Stomach (tissue), 9 donors: ENCODE measurements around the gene OR10J1. TPM values are rescaled to one million over a fixed set of nuclear protein-coding genes. Genes with fewer than 3 reads are reported as not detected.
"Not testable (repeated sequence)": the region's sequence is repeated elsewhere in the genome, so short reads cannot be mapped to it uniquely, and the experiment has no call there.

Source experiments
- DNase-seq, 2 donors: peaks; one replicate each; pipeline versions ENCODE4 v3.0.0 to v3.0.0-alpha.2; 2013 to 2019
- H3K27ac ChIP-seq, 5 donors: fragments of 200-600 bp in 4 of 5; sonication (generic) in 4 of 5; one replicate each; pipeline ENCODE4 v1.5.1; 2013 to 2019; ENCODE audit warnings: mild to moderate bottlenecking in 1 of 5, moderate library complexity in 1 of 5
- H3K27me3 ChIP-seq, 3 donors: fragments of 200-600 bp; sonication (generic); one replicate each; pipeline ENCODE4 v1.5.1; 2017 to 2019; ENCODE audit warnings: mixed run types in 1 of 3
- H3K36me3 ChIP-seq, 4 donors: fragments of 200-600 bp; sonication (generic); 1 replicate in 3 of 4; 2 replicates in 1 of 4; pipeline ENCODE4 v1.5.1; 2016 to 2019
- H3K4me1 ChIP-seq, 4 donors: fragments of 200-600 bp; sonication (generic); one replicate each; pipeline ENCODE4 v1.5.1; 2016 to 2019
- H3K4me3 ChIP-seq, 4 donors: fragments of 200-600 bp; sonication (generic) in 3 of 4; one replicate each; pipeline ENCODE4 v1.5.1; 2016 to 2019; ENCODE audit warnings: mild to moderate bottlenecking in 1 of 4
- H3K9me3 ChIP-seq, 4 donors: fragments of 200-600 bp; sonication (generic); one replicate each; pipeline ENCODE4 v1.5.1; 2016 to 2019
- CTCF ChIP-seq, 7 experiments: fragments of 450-650 bp in 4 of 7; fragments of 200-600 bp in 3 of 7; sonication (generic) in 3 of 7; IDR thresholded peaks; one replicate each; pipeline ENCODE4 v1.5.1; 2016 to 2019; ENCODE audit warnings: antibody characterized with exemption in 7 of 7, control low read depth in 2 of 7, mild to moderate bottlenecking in 1 of 7
- EP300 ChIP-seq: sonication (generic); formaldehyde crosslinking; IDR thresholded peaks from one replicate; pipeline ENCODE4 v1.6.1; 2017; ENCODE audit warnings: antibody characterized with exemption
- POLR2A ChIP-seq, 4 donors: fragments of 450-650 bp; IDR thresholded peaks; one replicate each; pipeline ENCODE4 v1.6.1; 2016; ENCODE audit warnings: antibody characterized with exemption in 4 of 4, control low read depth in 2 of 4, mild to moderate bottlenecking in 1 of 4, moderate library complexity in 1 of 4
- POLR2AphosphoS5 ChIP-seq, 3 donors: sonication (generic); formaldehyde crosslinking; IDR thresholded peaks; one replicate each; pipeline ENCODE4 v1.6.1; 2016; ENCODE audit warnings: antibody characterized with exemption in 3 of 3
- WGBS, 5 donors: extraction: QIAGEN DNeasy Blood & Tissue Kit in 3 of 5; methylation state at CpG; one replicate each; pipeline versions ENCODE4 v1.1.5 to v1.1.7; 2013 to 2018; 5-methylcytosine and 5-hydroxymethylcytosine counted together
- intact Hi-C: fragments of 100-400 bp; cut with DNase I; formaldehyde crosslinking; loops from one replicate; pipeline ENCODE4 v1.15.1; 2023; ENCODE audit warnings: low total_unique reads
- polyA plus RNA-seq, 3 donors: library from polyadenylated mRNA; stranded (reverse); fragments of 200-250 nt; gene quantifications; one replicate each; pipeline ENCODE4 v1.2.3, GENCODE V29; 2013
- total RNA-seq, 5 donors: library from RNA; depleted of rRNA; stranded (reverse); fragments of >200 nt; gene quantifications; one replicate each; pipeline versions ENCODE4 v1.1.0 to v1.2.3, GENCODE V29; 2014 to 2016
- donor health status: healthy with polysubstance abuse.
- donor health status: Bipolar disorder and iron deficiency.
- donor health status: healthy.

The OR10J1 gene
- total and polyA plus RNA-seq, 8 donors: not detected

DNA sequence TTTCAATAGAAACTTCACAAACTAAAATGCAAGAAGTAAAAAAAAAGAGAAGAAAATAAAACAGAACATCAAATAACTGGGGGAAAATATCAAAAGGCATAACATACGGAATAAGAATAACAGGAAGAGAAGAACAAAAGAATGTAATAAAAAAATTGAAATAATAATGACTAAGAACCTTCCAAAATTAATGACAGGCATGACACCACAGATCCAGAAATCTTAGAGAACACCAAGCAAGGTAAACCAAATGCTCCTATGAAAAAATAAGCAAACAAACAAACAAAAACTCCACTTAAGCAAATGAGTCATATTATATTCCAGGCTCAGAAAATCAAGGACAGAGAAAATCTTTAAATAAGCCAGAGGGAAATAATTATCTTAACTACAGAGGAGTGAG lies 8.7 kb downstream of the OR10J1 start:
- Histone ChIP-seq H3K9me3 (peaks cover 0 to 12% (median 3%) of the 10 kb centered on the region in 4 donors), H3K4me1 (no peaks in the 10 kb centered on the region), H3K36me3 (no peaks in the 10 kb centered on the region), H3K4me3 (no peak overlapping the region), H3K27ac (no peak overlapping the region), H3K27me3 (no peaks in the 10 kb centered on the region)
- intact Hi-C loops: no loop called here
- TF ChIP-seq POLR2AphosphoS5 (IDR thresholded peaks at IDR 0.05) (no peak), EP300 (no peak), CTCF (IDR thresholded peaks at IDR 0.05) (no peak), POLR2A (IDR thresholded peaks at IDR 0.05) (no peak)
- WGBS, 5 donors: 57 to 84% (median 76%) methylated on average over 1 of the region's 1 CpG
- DNase-seq: no peak

DNA sequence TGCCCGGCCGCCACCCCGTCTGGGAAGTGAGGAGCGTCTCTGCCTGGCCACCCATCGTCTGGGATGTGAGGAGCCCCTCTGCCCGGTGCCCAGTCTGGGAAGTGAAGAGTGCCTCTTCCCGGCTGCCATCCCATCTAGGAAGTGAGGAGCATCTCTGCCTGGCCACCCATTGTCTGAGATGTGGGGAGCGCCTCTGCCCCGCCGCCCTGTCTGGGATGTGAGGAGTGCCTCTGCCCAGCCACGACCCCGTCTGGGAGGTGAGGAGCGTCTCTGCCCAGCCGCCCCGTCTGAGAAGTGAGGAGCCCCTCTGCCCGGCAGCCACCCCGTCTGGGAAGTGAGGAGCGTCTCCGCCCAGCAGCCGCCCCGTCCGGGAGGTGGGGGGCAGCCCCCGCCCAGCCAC lies 10.1 kb downstream of the OR10J1 start:
- H3K9me3 ChIP-seq: peaks cover 0 to 12% (median 3%) of the 10 kb centered on the region in 4 donors
- H3K27me3 ChIP-seq, DNase-seq, intact Hi-C loops, H3K4me3 ChIP-seq, H3K4me1 ChIP-seq, H3K36me3 ChIP-seq, H3K27ac ChIP-seq: not testable (repeated sequence)
- 90 to 95% (median 94%) methylated on average over 7 to 15 of the region's 23 CpGs; no CpG with 5 or more reads in 2 of the 5 donors for WGBS, 5 donors

DNA sequence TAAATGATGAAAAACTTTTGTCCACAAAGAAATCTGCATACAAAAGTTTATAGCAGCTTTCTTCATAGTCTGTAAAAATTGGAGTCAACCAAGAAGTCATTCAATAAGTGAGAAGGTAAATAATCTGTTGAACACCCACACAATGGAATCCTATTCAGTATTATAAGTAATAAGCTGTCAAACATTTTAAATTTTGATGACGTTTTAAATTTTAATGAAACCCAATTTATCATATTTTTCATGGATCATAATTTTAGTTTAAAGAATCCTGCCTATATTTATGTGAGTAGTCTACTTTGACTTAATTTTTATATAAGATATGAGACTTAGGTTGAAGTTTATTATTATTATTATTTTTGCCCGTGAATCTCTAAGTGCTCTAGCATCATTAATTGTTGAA lies 20.0 kb downstream of the OR10J1 start:
- DNase-seq: no peak
- H3K27me3 ChIP-seq: no peaks in the 10 kb centered on the region
- intact Hi-C loops: no loop called here
- WGBS, 5 donors: 65 to 81% (median 73%) methylated on average over 2 of the region's 2 CpGs
- peaks cover 3 to 29% (median 8%) of the 10 kb centered on the region in 4 donors for H3K9me3 ChIP-seq
- H3K4me3 ChIP-seq: no peak overlapping the region
- no peak overlapping the region for H3K27ac ChIP-seq
- H3K36me3 ChIP-seq: no peaks in the 10 kb centered on the region
- no peaks in the 10 kb centered on the region for H3K4me1 ChIP-seq
- no peak for TF ChIP-seq POLR2AphosphoS5 (IDR thresholded peaks at IDR 0.05)
- no peak for TF ChIP-seq EP300
- no peak for TF ChIP-seq CTCF (IDR thresholded peaks at IDR 0.05)
- no peak for TF ChIP-seq POLR2A (IDR thresholded peaks at IDR 0.05)

DNA sequence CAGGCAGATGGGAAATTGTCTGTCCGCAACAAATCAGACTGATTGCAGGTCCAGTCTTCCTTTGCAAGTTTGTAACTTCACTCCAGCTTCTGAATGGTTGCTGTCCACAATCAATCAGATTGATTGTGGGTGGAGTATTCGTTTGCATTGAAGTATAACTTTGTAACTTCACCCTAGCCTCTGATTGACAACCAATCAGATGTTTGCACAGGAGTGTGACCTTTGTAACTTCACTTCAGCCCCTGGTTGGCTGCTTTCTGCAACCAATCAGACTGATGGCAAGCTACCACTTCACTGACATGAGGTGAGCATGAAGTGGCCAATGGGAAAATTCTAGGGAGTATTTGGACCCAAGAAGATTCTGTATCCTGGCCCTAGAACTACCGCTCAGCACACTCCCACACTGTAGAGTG lies 25.7 kb downstream of the OR10J1 start:
- H3K27me3 ChIP-seq: no peaks in the 10 kb centered on the region
- TF ChIP-seq EP300 (no peak), POLR2AphosphoS5 (IDR thresholded peaks at IDR 0.05) (no peak), POLR2A (IDR thresholded peaks at IDR 0.05) (no peak), CTCF (IDR thresholded peaks at IDR 0.05) (no peak)
- no peak overlapping the region for H3K27ac ChIP-seq
- peaks cover 3 to 29% (median 8%) of the 10 kb centered on the region in 4 donors for H3K9me3 ChIP-seq
- no peak overlapping the region for H3K4me3 ChIP-seq
- intact Hi-C loops: no loop called here
- DNase-seq: no peak
- WGBS, 5 donors: 69 to 76% (median 75%) methylated on average over 3 of the region's 3 CpGs
- no peaks in the 10 kb centered on the region for H3K36me3 ChIP-seq
- H3K4me1 ChIP-seq: no peaks in the 10 kb centered on the region

DNA sequence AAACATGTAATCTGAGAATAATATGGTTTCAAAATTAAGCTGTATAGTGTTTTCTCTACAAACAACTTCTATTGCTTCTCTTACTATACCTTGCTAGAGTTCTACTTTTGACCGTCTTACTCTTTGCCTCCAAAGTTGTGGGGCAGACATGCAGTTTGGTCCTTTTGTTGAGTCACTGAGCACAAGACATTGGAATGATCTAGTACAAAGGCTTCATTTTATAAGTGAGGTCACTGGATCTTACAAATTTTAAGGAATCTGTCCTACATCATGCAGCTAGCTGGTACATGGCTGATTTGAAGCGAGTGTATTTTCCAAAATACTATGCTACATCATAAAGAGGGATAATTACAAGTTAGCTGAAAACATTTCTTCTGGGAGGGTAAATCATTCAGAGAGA lies 28.8 kb downstream of the OR10J1 start:
- intact Hi-C loops: no loop called here
- TF ChIP-seq POLR2A (IDR thresholded peaks at IDR 0.05): no peak
- no peak for TF ChIP-seq POLR2AphosphoS5 (IDR thresholded peaks at IDR 0.05)
- no peak for TF ChIP-seq EP300
- Histone ChIP-seq H3K27ac (no peak overlapping the region), H3K36me3 (no peaks in the 10 kb centered on the region), H3K4me3 (no peak overlapping the region), H3K9me3 (no peaks in the 10 kb centered on the region), H3K4me1 (no peaks in the 10 kb centered on the region), H3K27me3 (no peaks in the 10 kb centered on the region)
- no peak for DNase-seq
- WGBS, 5 donors: 74 to 92% (median 92%) methylated on average over 2 of the region's 2 CpGs
